Upper lobe of left lung (tissue), 6 donors: ENCODE measurements around the gene GK. TPM values are rescaled to one million over a fixed set of nuclear protein-coding genes. Genes with fewer than 3 reads are reported as not detected.
A peak's percentile ranks its signal among the peaks of the same experiment; 100 is the strongest.

Experiments
- ATAC-seq, 2 donors: fragments of 200-7000 bp; cut with Tn5 transposase; one replicate each; pipeline ENCODE4 v1.9.1; 2022; ENCODE audit warnings: mild to moderate bottlenecking in 2 of 2, moderate library complexity in 2 of 2; ENCODE audit not compliant: low FRiP score in 2 of 2
- DNase-seq, 2 donors: peaks; one replicate each; pipeline ENCODE4 v3.0.0-alpha.2; 2019 to 2020
- H3K27ac ChIP-seq, 4 donors: fragments of 200-600 bp; sonication (generic); one replicate each; pipeline ENCODE4 v1.5.1; 2016 to 2019
- H3K27me3 ChIP-seq, 4 donors: fragments of 200-600 bp; sonication (generic); one replicate each; pipeline ENCODE4 v1.5.1; 2017 to 2019
- H3K36me3 ChIP-seq, 4 donors: fragments of 200-600 bp; sonication (generic); one replicate each; pipeline ENCODE4 v1.5.1; 2016 to 2019
- H3K4me1 ChIP-seq, 4 donors: fragments of 200-600 bp; sonication (generic); one replicate each; pipeline ENCODE4 v1.5.1; 2018 to 2019
- H3K4me3 ChIP-seq, 4 donors: fragments of 200-600 bp; sonication (generic); one replicate each; pipeline ENCODE4 v1.5.1; 2017 to 2019; ENCODE audit warnings: mild to moderate bottlenecking in 2 of 4, moderate library complexity in 1 of 4
- H3K9me3 ChIP-seq, 4 donors: fragments of 200-600 bp; sonication (generic); one replicate each; pipeline ENCODE4 v1.5.1; 2018 to 2019
- EP300 ChIP-seq, 4 donors: sonication (generic); formaldehyde crosslinking; IDR thresholded peaks; one replicate each; pipeline ENCODE4 v1.5.1; 2017; ENCODE audit warnings: antibody characterized with exemption in 4 of 4, control low read depth in 2 of 4
- POLR2A ChIP-seq, 4 donors: fragments of 450-650 bp; IDR thresholded peaks; one replicate each; pipeline ENCODE4 v1.5.1; 2016 to 2017; ENCODE audit warnings: antibody characterized with exemption in 4 of 4, mild to moderate bottlenecking in 2 of 4
- POLR2AphosphoS5 ChIP-seq, 2 donors: sonication (generic); formaldehyde crosslinking; IDR thresholded peaks; one replicate each; pipeline ENCODE4 v1.5.1; 2017; ENCODE audit warnings: antibody characterized with exemption in 2 of 2
- WGBS, 2 donors: methylation state at CpG; one replicate each; pipeline ENCODE4 v1.1.5; 2017 to 2018; 5-methylcytosine and 5-hydroxymethylcytosine counted together
- total RNA-seq, 6 donors: library from RNA; depleted of rRNA in 4 of 6; stranded (reverse); fragments of >200 nt in 4 of 6; gene quantifications; one replicate each; pipeline versions ENCODE4 v1.1.0 to v1.2.1, GENCODE V29; 2016 to 2021
- TF ChIP-seq, protein P1 (sequence below), 6 experiments: fragments of 450-650 bp in 4 of 6; fragments of 200-600 bp in 2 of 6; sonication (generic) in 2 of 6; IDR thresholded peaks; one replicate each; pipeline ENCODE4 v1.5.1; 2016 to 2019; ENCODE audit warnings: antibody characterized with exemption in 6 of 6
- donor health status: DM: no; HTN: no; CAD: no; lungs with moderate emphysema.
- donor health status: DM: no; HTN: yes; CAD: no; lungs with severe emphysema.

The GK gene
- total RNA-seq, 6 donors from 2014 or later, result 19.6 to 63.9 (median 32.2) TPM

- ATAC-seq, result no peak
- TF ChIP-seq POLR2AphosphoS5 (IDR thresholded peaks at IDR 0.05), result no peak
- TF ChIP-seq EP300 (IDR thresholded peaks at IDR 0.05), result no peak
- TF ChIP-seq, protein P1, sequence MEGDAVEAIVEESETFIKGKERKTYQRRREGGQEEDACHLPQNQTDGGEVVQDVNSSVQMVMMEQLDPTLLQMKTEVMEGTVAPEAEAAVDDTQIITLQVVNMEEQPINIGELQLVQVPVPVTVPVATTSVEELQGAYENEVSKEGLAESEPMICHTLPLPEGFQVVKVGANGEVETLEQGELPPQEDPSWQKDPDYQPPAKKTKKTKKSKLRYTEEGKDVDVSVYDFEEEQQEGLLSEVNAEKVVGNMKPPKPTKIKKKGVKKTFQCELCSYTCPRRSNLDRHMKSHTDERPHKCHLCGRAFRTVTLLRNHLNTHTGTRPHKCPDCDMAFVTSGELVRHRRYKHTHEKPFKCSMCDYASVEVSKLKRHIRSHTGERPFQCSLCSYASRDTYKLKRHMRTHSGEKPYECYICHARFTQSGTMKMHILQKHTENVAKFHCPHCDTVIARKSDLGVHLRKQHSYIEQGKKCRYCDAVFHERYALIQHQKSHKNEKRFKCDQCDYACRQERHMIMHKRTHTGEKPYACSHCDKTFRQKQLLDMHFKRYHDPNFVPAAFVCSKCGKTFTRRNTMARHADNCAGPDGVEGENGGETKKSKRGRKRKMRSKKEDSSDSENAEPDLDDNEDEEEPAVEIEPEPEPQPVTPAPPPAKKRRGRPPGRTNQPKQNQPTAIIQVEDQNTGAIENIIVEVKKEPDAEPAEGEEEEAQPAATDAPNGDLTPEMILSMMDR (IDR thresholded peaks at IDR 0.05), result no peak
- no peak for TF ChIP-seq POLR2A (IDR thresholded peaks at IDR 0.05)
- H3K36me3 ChIP-seq, result no peaks in the 10 kb centered on the region
- 45 to 64% methylated on average over 3 of the region's 3 CpGs for whole genome bisulfite sequencing, 2 donors
- no peak for DNase-seq
- H3K9me3 ChIP-seq, result no peaks in the 10 kb centered on the region
- no peaks in the 10 kb centered on the region for H3K27me3 ChIP-seq
- no peak overlapping the region for H3K27ac ChIP-seq
- peak overlapping the region in 1 of 4 donors; percentile 69 for H3K4me3 ChIP-seq
- no peaks in the 10 kb centered on the region for H3K4me1 ChIP-seq
Observed at GRCh38 chrX:30655991-30656390, 2.8 kb downstream of the GK start.

- no peaks in the 10 kb centered on the region for H3K36me3 ChIP-seq
- H3K9me3 ChIP-seq, result no peaks in the 10 kb centered on the region
- ATAC-seq, result no peak
- H3K4me3 ChIP-seq, result no peak overlapping the region
- H3K4me1 ChIP-seq, result no peaks in the 10 kb centered on the region
- WGBS, 2 donors, result 61 to 70% methylated on average over 5 of the region's 5 CpGs
- no peaks in the 10 kb centered on the region for H3K27me3 ChIP-seq
- no peak for DNase-seq
- TF ChIP-seq POLR2AphosphoS5 (IDR thresholded peaks at IDR 0.05) (no peak), EP300 (IDR thresholded peaks at IDR 0.05) (no peak), POLR2A (IDR thresholded peaks at IDR 0.05) (no peak)
- TF ChIP-seq, protein P1 (IDR thresholded peaks at IDR 0.05), result no peak
- H3K27ac ChIP-seq, result peak overlapping the region in 3 of 4 donors; percentile 30 to 70 (median 56)
Observed at GRCh38 chrX:30657196-30658161, 4.3 kb downstream of the GK start.

DNA sequence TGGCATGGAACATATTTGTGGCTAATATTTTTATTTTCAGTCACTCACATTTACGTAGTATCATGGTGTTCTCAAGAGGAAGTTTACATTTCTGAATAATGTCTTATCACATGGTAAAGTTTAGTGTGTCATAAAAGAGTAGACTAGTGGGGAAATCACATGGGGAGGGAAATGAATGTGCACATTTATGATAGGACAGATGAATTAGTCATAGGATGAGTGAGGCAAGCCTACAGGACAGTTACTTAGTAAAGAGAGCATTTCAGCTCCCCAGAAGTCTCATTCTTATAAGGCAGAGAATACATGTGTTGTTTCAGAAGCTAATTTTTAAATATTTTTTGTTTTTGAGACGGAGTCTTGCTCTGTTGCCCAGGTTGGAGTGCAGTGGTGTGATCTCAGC lies 6.2 kb downstream of the GK start:
- peak in 2 of 4 donors; percentile 27 to 55 for TF ChIP-seq EP300 (IDR thresholded peaks at IDR 0.05)
- TF ChIP-seq POLR2A (IDR thresholded peaks at IDR 0.05), result peak in 1 of 4 donors; percentile 30
- peak in 1 of 2 donors; percentile 66 for TF ChIP-seq POLR2AphosphoS5 (IDR thresholded peaks at IDR 0.05)
- TF ChIP-seq, protein P1 (IDR thresholded peaks at IDR 0.05), result no peak
- Histone ChIP-seq H3K9me3 (no peaks in the 10 kb centered on the region), H3K27me3 (no peaks in the 10 kb centered on the region), H3K4me1 (no peaks in the 10 kb centered on the region), H3K36me3 (no peaks in the 10 kb centered on the region), H3K27ac (peak overlapping the region in 3 of 4 donors; percentile 58 to 70 (median 65)), H3K4me3 (no peak overlapping the region)
- ATAC-seq, result peak; percentile 43 to 53
- WGBS, 2 donors, result 60 to 76% methylated on average over 2 of the region's 2 CpGs
- DNase-seq, result no peak

DNA sequence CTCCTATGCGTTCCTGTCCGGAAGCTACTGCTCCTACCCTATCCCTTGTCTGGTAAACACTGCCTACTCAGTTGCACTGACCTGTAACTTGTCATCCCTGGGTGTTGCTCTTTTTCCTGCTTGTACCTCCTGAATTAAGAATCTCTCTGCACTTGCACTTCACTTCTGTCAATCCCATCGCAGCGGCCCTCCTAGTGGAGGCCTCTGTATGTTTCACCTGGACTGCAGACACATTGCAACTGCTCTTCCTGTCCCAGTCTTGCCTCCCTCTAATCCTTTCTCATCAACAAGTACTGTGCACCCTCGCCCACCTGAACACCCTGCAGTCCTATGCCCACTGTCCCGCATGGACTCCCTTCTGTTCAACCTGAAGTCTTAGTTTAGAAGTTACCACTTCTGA lies 8.0 kb downstream of the GK start:
- no peak for ATAC-seq
- Histone ChIP-seq H3K9me3 (no peaks in the 10 kb centered on the region), H3K27ac (no peak overlapping the region), H3K27me3 (no peaks in the 10 kb centered on the region), H3K4me1 (no peaks in the 10 kb centered on the region), H3K4me3 (no peak overlapping the region), H3K36me3 (no peaks in the 10 kb centered on the region)
- no peak for TF ChIP-seq EP300 (IDR thresholded peaks at IDR 0.05)
- TF ChIP-seq POLR2AphosphoS5 (IDR thresholded peaks at IDR 0.05), result no peak
- no peak for TF ChIP-seq POLR2A (IDR thresholded peaks at IDR 0.05)
- TF ChIP-seq, protein P1 (IDR thresholded peaks at IDR 0.05), result no peak
- 90 to 98% methylated on average over 6 of the region's 6 CpGs for WGBS, 2 donors
- no peak for DNase-seq
